MM.1S (cell line): ENCODE results near the gene CTAGE1.

Experiments
- CTCF ChIP-seq: fragments of 300-600 bp; sonication (generic); IDR thresholded peaks from 2 replicates; pipeline ENCODE4 v1.5.1; 2016; ENCODE audit warnings: antibody characterized with exemption, low read length, mixed read lengths
- EZH2 ChIP-seq: fragments of 300-600 bp; sonication (generic); optimal IDR thresholded peaks from 2 replicates; pipeline ENCODE3; 2017; ENCODE audit warnings: low read depth, mild to moderate bottlenecking, antibody characterized with exemption, low read length, mixed read lengths

- no peak for TF ChIP-seq EZH2
- no peak for TF ChIP-seq CTCF
Observed at GRCh38 chr18:22363867-22364463, 53.8 kb downstream of the CTAGE1 start.
